OCI-LY7 (cell line): ENCODE measurements around the gene VIP. TPM values are rescaled to one million over a fixed set of nuclear protein-coding genes. Genes with fewer than 3 reads are reported as not detected.

Source experiments
- BruUV-seq: library from RNA; stranded (reverse); fragments of 400-500 nt; replicated peaks from 2 replicates; lab custom pipeline; 2021; lab: Mats Ljungman, UMichigan
- CTCF ChIA-PET: fragments of 300-600 bp; sonication (Branson Sonifier 250); formaldehyde crosslinking; loops from one replicate; lab custom pipeline; 2022; ENCODE audit warnings: antibody characterized with exemption; ENCODE audit not compliant: unreplicated experiment; lab: Charles Lee
- POLR2A ChIA-PET: fragments of 300-600 bp; sonication (Branson Sonifier 250); formaldehyde crosslinking; loops from one replicate; lab custom pipeline; 2022; ENCODE audit warnings: antibody characterized with exemption; lab: Charles Lee
- DNase-seq: peaks from one replicate; pipeline ENCODE4 v3.0.0-alpha.2; 2015; ENCODE audit warnings: low spot score
- H2AFZ ChIP-seq: fragments of 200-600 bp; sonication (generic), shearing (Covaris generic); 2 replicates; pipeline ENCODE4 v1.6.1; 2014; ENCODE audit warnings: mild to moderate bottlenecking, antibody characterized with exemption, low read length, moderate library complexity
- H3K27ac ChIP-seq: fragments of 200-600 bp; sonication (generic); 2 replicates; pipeline ENCODE4 v1.5.1; 2014; ENCODE audit warnings: mixed run types, low read depth, mild to moderate bottlenecking, moderate library complexity, low read length, inconsistent platforms; ENCODE audit not compliant: poor library complexity, severe bottlenecking
- H3K36me3 ChIP-seq: fragments of 200-600 bp; sonication (generic); 2 replicates; pipeline ENCODE4 v1.6.1; 2014; ENCODE audit warnings: mild to moderate bottlenecking, antibody characterized with exemption, low read length, moderate library complexity, mixed read lengths; ENCODE audit not compliant: insufficient read depth
- H3K4me1 ChIP-seq: fragments of 200-600 bp; sonication (generic); 2 replicates; pipeline ENCODE4 v1.5.1; 2014; ENCODE audit warnings: mild to moderate bottlenecking, low read length; ENCODE audit not compliant: insufficient read depth, poor library complexity, severe bottlenecking
- H3K4me2 ChIP-seq: fragments of 200-600 bp; sonication (generic); 2 replicates; pipeline ENCODE4 v1.6.1; 2014; ENCODE audit warnings: mild to moderate bottlenecking, low read length
- H3K4me3 ChIP-seq: fragments of 200-600 bp; sonication (generic); 2 replicates; pipeline ENCODE4 v1.5.1; 2014; ENCODE audit warnings: mild to moderate bottlenecking, low read depth, low read length; ENCODE audit not compliant: poor library complexity, severe bottlenecking
- H3K79me2 ChIP-seq: fragments of 200-600 bp; sonication (generic); 2 replicates; pipeline ENCODE4 v1.6.1; 2016; ENCODE audit warnings: low read depth, mild to moderate bottlenecking, low read length, moderate library complexity, mixed read lengths; ENCODE audit not compliant: insufficient read depth
- H3K9me2 ChIP-seq: fragments of 200-600 bp; sonication (generic); 2 replicates; pipeline ENCODE4 v1.6.1; 2016; ENCODE audit warnings: mild to moderate bottlenecking, low read length, mixed read lengths; ENCODE audit not compliant: insufficient read depth
- H3K9me3 ChIP-seq: fragments of 200-600 bp; sonication (generic); 2 replicates; pipeline ENCODE4 v1.6.1; 2014; ENCODE audit warnings: mild to moderate bottlenecking, mixed run types, low read length, mixed read lengths
- H4K20me1 ChIP-seq: fragments of 200-600 bp; sonication (generic); 2 replicates; pipeline ENCODE4 v1.6.1; 2014; ENCODE audit warnings: mild to moderate bottlenecking, antibody characterized with exemption, low read length, moderate library complexity, mixed read lengths; ENCODE audit not compliant: insufficient read depth
- EZH2phosphoT487 ChIP-seq: fragments of 200-600 bp; sonication (generic); IDR thresholded peaks from 2 replicates; pipeline ENCODE4 v1.6.1; 2018; ENCODE audit warnings: low read depth, borderline replicate concordance, mild to moderate bottlenecking, mixed run types, antibody characterized with exemption, low read length, moderate library complexity, mixed read lengths
- intact Hi-C: fragments of 100-400 bp; cut with micrococcal nuclease; formaldehyde crosslinking; loops from one replicate; pipeline ENCODE4 v1.10.0; 2022; ENCODE audit not compliant: unreplicated experiment
- total RNA-seq, 2 experiments: library from RNA; depleted of rRNA in 1 of 2; stranded (reverse); fragments of >200 nt in 1 of 2; shearing (Covaris generic) in 1 of 2; gene quantifications; 2 replicates each; pipeline ENCODE4 v1.2.3, GENCODE V29; 2014 to 2022
- TF ChIP-seq, protein P1 (sequence below): fragments of 200-600 bp; sonication (generic); conservative IDR thresholded peaks from 2 replicates; pipeline ENCODE4 v1.5.1; 2014; ENCODE audit warnings: mild to moderate bottlenecking, antibody characterized with exemption, low read length, moderate library complexity, mixed read lengths

Gene VIP
- total RNA-seq, 2 experiments from 2014 or later = not detected

DNA sequence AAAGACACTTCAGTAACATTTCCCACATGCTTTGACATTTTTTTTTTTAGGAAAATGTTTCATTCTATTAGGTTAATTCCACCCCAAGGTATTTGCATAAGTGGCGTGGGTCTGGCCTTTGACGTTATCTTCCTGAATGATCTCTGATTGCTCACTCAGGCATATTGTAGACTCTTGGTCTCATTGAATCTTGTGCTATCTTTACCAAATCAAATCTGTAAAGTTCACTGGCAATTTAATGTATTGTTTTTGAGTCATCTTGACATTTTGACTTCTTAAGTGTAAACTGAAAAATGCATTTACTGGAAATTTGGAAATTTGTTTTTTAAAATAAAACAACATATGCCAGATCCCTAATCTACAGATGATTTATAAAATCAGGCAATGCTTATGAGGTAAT is 16.0 kb upstream of the VIP start:
- no peaks in the 10 kb centered on the region for H3K9me2 ChIP-seq
- DNase-seq = no peak
- intact Hi-C loops = no loop called here
- H3K9me3 ChIP-seq = no peaks in the 10 kb centered on the region
- TF ChIP-seq, protein P1, sequence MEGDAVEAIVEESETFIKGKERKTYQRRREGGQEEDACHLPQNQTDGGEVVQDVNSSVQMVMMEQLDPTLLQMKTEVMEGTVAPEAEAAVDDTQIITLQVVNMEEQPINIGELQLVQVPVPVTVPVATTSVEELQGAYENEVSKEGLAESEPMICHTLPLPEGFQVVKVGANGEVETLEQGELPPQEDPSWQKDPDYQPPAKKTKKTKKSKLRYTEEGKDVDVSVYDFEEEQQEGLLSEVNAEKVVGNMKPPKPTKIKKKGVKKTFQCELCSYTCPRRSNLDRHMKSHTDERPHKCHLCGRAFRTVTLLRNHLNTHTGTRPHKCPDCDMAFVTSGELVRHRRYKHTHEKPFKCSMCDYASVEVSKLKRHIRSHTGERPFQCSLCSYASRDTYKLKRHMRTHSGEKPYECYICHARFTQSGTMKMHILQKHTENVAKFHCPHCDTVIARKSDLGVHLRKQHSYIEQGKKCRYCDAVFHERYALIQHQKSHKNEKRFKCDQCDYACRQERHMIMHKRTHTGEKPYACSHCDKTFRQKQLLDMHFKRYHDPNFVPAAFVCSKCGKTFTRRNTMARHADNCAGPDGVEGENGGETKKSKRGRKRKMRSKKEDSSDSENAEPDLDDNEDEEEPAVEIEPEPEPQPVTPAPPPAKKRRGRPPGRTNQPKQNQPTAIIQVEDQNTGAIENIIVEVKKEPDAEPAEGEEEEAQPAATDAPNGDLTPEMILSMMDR = no peak
- no peak for TF ChIP-seq EZH2phosphoT487
- no peak overlapping the region for H2AFZ ChIP-seq
- no peaks in the 10 kb centered on the region for H4K20me1 ChIP-seq
- BruUV-seq = no TSS peak
- H3K4me3 ChIP-seq = no peak overlapping the region
- H3K4me2 ChIP-seq = no peak overlapping the region
- no peaks in the 10 kb centered on the region for H3K4me1 ChIP-seq
- H3K27ac ChIP-seq = no peak overlapping the region
- no peaks in the 10 kb centered on the region for H3K79me2 ChIP-seq
- POLR2A ChIA-PET = no interaction called here
- H3K36me3 ChIP-seq = no peaks in the 10 kb centered on the region
- CTCF ChIA-PET = no interaction called here

GRCh38 chr6:152736687-152737273 is 13.8 kb upstream of the VIP start:
- Histone ChIP-seq H3K79me2 (no peaks in the 10 kb centered on the region), H4K20me1 (no peaks in the 10 kb centered on the region), H3K4me3 (no peak overlapping the region), H2AFZ (no peak overlapping the region), H3K4me2 (no peak overlapping the region), H3K9me3 (no peaks in the 10 kb centered on the region), H3K4me1 (no peaks in the 10 kb centered on the region), H3K36me3 (no peaks in the 10 kb centered on the region), H3K27ac (no peak overlapping the region), H3K9me2 (no peaks in the 10 kb centered on the region)
- BruUV-seq = no TSS peak
- no peak for DNase-seq
- intact Hi-C loops = no loop called here
- POLR2A ChIA-PET = interaction anchor here (0.6 to 1.1 kb wide), 3 partner anchors 12 to 274 kb away, joined by 3 read pairs; no protein-coding TSS in a partner anchor
- CTCF ChIA-PET = no interaction called here
- TF ChIP-seq, protein P1 = no peak
- no peak for TF ChIP-seq EZH2phosphoT487

DNA sequence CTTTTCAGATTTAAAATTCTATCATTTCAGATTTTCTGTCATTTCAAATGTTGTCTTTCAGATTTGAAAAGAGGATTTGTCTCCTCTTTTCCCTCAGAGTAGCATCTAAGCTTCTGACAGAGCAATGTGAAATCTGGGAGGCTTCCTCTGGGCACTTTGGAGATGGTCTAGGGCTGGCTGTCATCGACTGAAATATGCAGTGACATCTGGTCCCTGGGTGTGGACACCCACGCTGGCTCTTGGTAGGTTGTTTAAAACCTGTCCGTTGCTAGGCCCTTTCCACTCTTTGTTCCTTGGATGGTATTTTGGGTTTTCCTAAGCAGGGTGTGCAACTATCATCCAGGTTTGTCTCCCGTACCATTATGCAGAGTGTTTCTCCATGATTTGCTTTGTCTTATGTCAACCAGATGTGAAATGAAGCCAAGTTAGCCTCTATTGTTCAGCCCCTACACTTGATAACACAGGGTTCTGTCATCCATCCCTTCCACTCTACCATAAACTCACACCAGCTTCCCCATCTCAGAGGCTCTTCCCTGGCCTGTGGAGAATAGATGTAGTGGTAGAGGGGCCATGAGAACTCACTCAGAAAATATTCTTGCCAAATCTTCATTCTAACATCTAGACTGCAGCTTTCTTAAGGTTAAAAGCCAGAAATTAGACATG is 5.0 kb upstream of the VIP start:
- intact Hi-C loops = loop anchor here (5.0 kb wide), 1 partner anchor 202 kb away; no protein-coding TSS in a partner anchor
- CTCF ChIA-PET = no interaction called here

More for the DNA sequence above, 5.0 kb upstream of the VIP start:
- H3K27ac ChIP-seq = no peak overlapping the region
- no peaks in the 10 kb centered on the region for H3K9me2 ChIP-seq
- no peaks in the 10 kb centered on the region for H3K4me1 ChIP-seq
- no peaks in the 10 kb centered on the region for H3K79me2 ChIP-seq
- no peak overlapping the region for H2AFZ ChIP-seq
- POLR2A ChIA-PET = no interaction called here
- no peak overlapping the region for H3K4me2 ChIP-seq
- H4K20me1 ChIP-seq = no peaks in the 10 kb centered on the region
- DNase-seq = no peak
- no peak overlapping the region for H3K4me3 ChIP-seq
- H3K36me3 ChIP-seq = no peaks in the 10 kb centered on the region
- no peak for TF ChIP-seq EZH2phosphoT487
- TF ChIP-seq, protein P1 = no peak
- H3K9me3 ChIP-seq = no peaks in the 10 kb centered on the region
- BruUV-seq = no TSS peak
